GM21390 (cell line): ENCODE measurements around the gene HIKESHI.

ENCODE experiments used
- ATAC-seq: cut with Tn5 transposase; IDR thresholded peaks from one replicate; pipeline ENCODE4 v1.9.1; 2021; ENCODE audit not compliant: unreplicated experiment

The HIKESHI gene

GRCh38 chr11:86374069-86374468 is 72.0 kb downstream of the HIKESHI start:
- no peak for ATAC-seq

GRCh38 chr11:86374586-86374985 is 72.5 kb downstream of the HIKESHI start, which contains the start of gene CCDC81:
CCDC81 (plus strand) TSS chr11:86374887; CDS start chr11:86375164, 277 bp downstream.
- ATAC-seq, result no peak

- ATAC-seq, result no peak
Observed at GRCh38 chr11:86377972-86378371, 75.9 kb downstream of the HIKESHI start.

GRCh38 chr11:86380295-86381059 is 78.4 kb downstream of the HIKESHI start:
- no peak for ATAC-seq

GRCh38 chr11:86383041-86383955 is 81.3 kb downstream of the HIKESHI start:
- no peak for ATAC-seq

- ATAC-seq, result no peak
Observed at GRCh38 chr11:86386283-86386682, 84.2 kb downstream of the HIKESHI start.

- no peak for ATAC-seq
Observed at GRCh38 chr11:86386746-86387145, 84.7 kb downstream of the HIKESHI start.

- ATAC-seq, result no peak
Observed at GRCh38 chr11:86388198-86388597, 86.2 kb downstream of the HIKESHI start.

- no peak for ATAC-seq
Observed at GRCh38 chr11:86390487-86390886, 88.4 kb downstream of the HIKESHI start.

- no peak for ATAC-seq
Observed at GRCh38 chr11:86395061-86395551, 93.1 kb downstream of the HIKESHI start.
